ENCODE data around the gene ME3. TPM values are rescaled to one million over a fixed set of nuclear protein-coding genes. Genes with fewer than 3 reads are reported as not detected.

Gene ME3
- total RNA-seq, 1 donor = 19.9 TPM

GRCh38 chr11:86704710-86705109 lies 32.3 kb upstream of the ME3 start:
- DNase-seq (ENCODE audit: low read depth) = no peak
- no peak for TF ChIP-seq CTCF (IDR thresholded peaks at IDR 0.05; ENCODE audit: insufficient read depth, low read depth, low read length)
- H3K4me3 ChIP-seq (ENCODE audit: low read depth, low read length) = no peak overlapping the region

- DNase-seq (ENCODE audit: low read depth) = no peak
- no peak for TF ChIP-seq CTCF (IDR thresholded peaks at IDR 0.05; ENCODE audit: insufficient read depth, low read depth, low read length)
- no peak overlapping the region for H3K4me3 ChIP-seq (ENCODE audit: low read depth, low read length)
Observed at GRCh38 chr11:86703987-86704386, 31.6 kb upstream of the ME3 start.

GRCh38 chr11:86702220-86702983 lies 30.0 kb upstream of the ME3 start:
- DNase-seq (ENCODE audit: low read depth) = no peak
- no peak for TF ChIP-seq CTCF (IDR thresholded peaks at IDR 0.05; ENCODE audit: insufficient read depth, low read depth, low read length)
- H3K4me3 ChIP-seq (ENCODE audit: low read depth, low read length) = no peak overlapping the region

- H3K4me3 ChIP-seq (ENCODE audit: low read depth, low read length) = no peak overlapping the region
- no peak for TF ChIP-seq CTCF (IDR thresholded peaks at IDR 0.05; ENCODE audit: insufficient read depth, low read depth, low read length)
- no peak for DNase-seq (ENCODE audit: low read depth)
Observed at GRCh38 chr11:86699040-86699791, 26.8 kb upstream of the ME3 start.

GRCh38 chr11:86698639-86699038 lies 26.2 kb upstream of the ME3 start:
- H3K4me3 ChIP-seq (ENCODE audit: low read depth, low read length) = no peak overlapping the region
- DNase-seq (ENCODE audit: low read depth) = no peak
- TF ChIP-seq CTCF (IDR thresholded peaks at IDR 0.05; ENCODE audit: insufficient read depth, low read depth, low read length) = no peak

- TF ChIP-seq CTCF (IDR thresholded peaks at IDR 0.05; ENCODE audit: insufficient read depth, low read depth, low read length) = no peak
- no peak for DNase-seq (ENCODE audit: low read depth)
- H3K4me3 ChIP-seq (ENCODE audit: low read depth, low read length) = no peak overlapping the region
Observed at GRCh38 chr11:86696451-86696850, 24.0 kb upstream of the ME3 start.
